ENCODE results near the gene FH.

FH gene

DNA sequence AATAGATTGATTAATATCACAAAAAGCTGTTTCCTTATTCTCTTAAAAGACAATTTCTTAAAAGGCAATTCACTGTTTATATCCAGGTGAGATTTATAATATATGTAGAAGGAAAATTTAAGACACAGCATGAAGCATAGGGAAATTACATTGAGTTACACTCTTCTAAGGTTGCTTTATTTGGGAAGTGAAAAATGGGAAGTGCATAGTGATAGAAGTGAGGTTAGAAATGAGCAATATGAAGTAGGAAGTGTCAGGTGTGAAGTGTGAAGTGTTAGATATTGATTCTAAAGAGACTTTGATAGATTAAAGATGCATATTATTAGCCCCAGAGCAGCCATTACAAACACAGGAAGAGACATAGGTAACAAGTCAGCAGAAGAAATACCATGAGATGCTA is 40.3 kb downstream of the FH start:
- no peak overlapping the region for H3K4me3 ChIP-seq (ENCODE audit: low read depth, low read length)
- no peak for TF ChIP-seq CTCF (IDR thresholded peaks at IDR 0.05; ENCODE audit: borderline replicate concordance, insufficient read depth, low read depth, low read length)

DNA sequence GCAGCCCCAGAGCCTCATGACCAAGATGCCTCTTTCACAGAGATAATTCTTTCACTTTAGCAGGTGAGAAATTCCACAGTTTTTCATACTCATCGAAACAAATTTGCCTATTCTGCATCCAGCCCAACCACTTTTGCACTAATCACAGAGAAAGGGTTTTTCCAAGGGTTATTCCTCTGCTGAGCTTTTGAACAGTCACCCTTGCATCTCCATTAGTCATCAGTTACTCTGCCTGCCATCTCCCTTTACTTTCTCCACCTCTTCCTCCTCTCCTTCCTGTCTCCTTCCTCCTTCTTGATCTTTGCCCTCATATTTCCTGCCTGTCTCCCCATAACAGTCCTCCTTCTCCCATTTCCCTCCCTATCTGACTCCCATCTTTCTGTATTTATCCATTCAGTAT is 43.9 kb downstream of the FH start:
- TF ChIP-seq CTCF (IDR thresholded peaks at IDR 0.05; ENCODE audit: borderline replicate concordance, insufficient read depth, low read depth, low read length), result no peak
- H3K4me3 ChIP-seq (ENCODE audit: low read depth, low read length), result no peak overlapping the region

DNA sequence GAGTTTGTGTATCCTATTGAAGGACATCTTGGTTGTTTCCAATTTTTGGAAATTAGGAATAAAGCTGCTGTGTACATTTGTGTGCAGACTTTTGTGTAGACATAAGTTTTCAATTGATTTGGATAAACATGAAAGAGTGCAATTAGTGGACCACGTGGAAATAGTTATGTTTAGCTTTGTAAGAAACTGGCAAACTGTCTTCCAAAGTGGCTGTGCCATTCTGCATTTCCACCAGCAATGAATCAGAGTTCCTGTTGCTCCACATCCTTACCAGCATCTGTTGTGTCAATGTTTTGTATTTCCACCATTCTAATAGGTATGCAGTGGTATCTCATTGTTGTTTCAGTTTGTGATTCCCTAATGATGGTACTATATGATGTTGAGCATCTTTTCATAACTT is 46.5 kb downstream of the FH start:
- no peak for TF ChIP-seq CTCF (IDR thresholded peaks at IDR 0.05; ENCODE audit: borderline replicate concordance, insufficient read depth, low read depth, low read length)
- H3K4me3 ChIP-seq (ENCODE audit: low read depth, low read length), result no peak overlapping the region

- TF ChIP-seq CTCF (IDR thresholded peaks at IDR 0.05; ENCODE audit: borderline replicate concordance, insufficient read depth, low read depth, low read length), result no peak
- no peak overlapping the region for H3K4me3 ChIP-seq (ENCODE audit: low read depth, low read length)
Observed at GRCh38 chr1:241470908-241471590, 48.5 kb downstream of the FH start.

DNA sequence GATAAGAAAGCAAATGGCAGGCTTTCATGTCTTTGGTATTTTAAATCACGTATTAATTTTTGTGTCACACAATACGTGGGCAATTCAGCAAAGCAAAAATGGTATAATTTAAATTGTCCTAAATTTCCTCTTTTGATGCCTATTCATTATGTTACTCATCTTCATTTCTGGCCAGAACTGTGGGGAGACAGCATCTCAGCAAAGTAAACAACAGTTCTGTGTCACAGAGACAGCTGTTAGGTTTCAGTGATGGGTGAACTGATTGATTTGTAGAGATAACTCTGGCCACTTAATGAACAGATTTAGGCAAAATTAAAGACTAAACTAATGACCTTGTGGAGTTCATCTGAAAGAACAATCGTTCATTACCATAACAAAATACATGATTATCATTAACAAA is 49.2 kb downstream of the FH start:
- TF ChIP-seq CTCF (IDR thresholded peaks at IDR 0.05; ENCODE audit: borderline replicate concordance, insufficient read depth, low read depth, low read length), result no peak
- no peak overlapping the region for H3K4me3 ChIP-seq (ENCODE audit: low read depth, low read length)

DNA sequence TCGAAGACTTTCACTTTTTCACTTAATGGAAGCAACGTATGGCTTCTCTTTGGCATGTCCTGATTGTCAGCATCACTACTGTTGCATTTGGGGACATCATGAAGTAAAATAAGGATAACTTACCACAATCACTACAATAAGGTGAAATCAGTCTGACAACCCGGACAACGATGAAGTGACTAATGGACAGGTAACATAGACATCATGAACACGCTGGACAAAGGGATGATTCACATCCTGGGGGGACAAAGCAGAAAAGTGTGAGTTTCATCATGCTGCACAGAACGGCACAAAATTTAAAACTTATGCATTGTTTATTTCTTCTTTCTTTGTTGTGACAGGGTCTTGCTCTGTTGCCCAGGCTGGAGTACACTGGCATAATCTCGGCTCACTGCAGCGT is 53.9 kb downstream of the FH start:
- no peak overlapping the region for H3K4me3 ChIP-seq (ENCODE audit: low read depth, low read length)
- no peak for TF ChIP-seq CTCF (IDR thresholded peaks at IDR 0.05; ENCODE audit: borderline replicate concordance, insufficient read depth, low read depth, low read length)

DNA sequence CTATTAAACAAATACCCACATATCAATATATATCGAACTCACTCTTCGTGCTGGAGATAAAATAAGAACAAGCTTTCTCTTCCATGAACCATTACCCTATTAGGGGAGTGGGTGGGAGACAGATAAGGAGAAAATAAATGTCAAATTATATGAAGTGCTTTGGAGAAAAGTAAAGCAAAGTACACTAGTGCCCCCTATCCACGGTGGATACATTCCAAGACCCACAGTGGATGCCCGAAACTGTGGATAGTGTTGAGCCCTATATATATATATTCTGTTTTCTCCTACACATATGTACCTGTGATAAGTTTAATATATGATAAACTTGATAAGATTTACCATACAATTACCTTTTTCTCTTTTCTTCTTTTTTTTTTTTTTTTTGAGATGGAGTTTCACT is 54.6 kb downstream of the FH start:
- no peak overlapping the region for H3K4me3 ChIP-seq (ENCODE audit: low read depth, low read length)
- TF ChIP-seq CTCF (IDR thresholded peaks at IDR 0.05; ENCODE audit: borderline replicate concordance, insufficient read depth, low read depth, low read length), result no peak

Measured in GM12875 (cell line).